Inflammatory macrophage (primary cell): ENCODE data around the gene ANO10.
"Not testable (repeated sequence)": the region's sequence is repeated elsewhere in the genome, so short reads cannot be mapped to it uniquely, and the experiment has no call there.

Experiments used
- DNase-seq, 2 donors: peaks; one replicate each; pipeline ENCODE4 v3.0.0-alpha.2; 2020 to 2022
- total RNA-seq, 18 experiments: gene quantifications; one replicate each; lab custom pipeline; 2026; ENCODE audit warnings: mixed read lengths in 6 of 18, inconsistent platforms in 2 of 18; lab: John Stamatoyannopoulos, UW

ANO10 gene
- 17.6 to 44.4 (median 33.9) reads per million in 18 experiments for total RNA-seq

- peak; percentile 100 for DNase-seq
Measured at GRCh38 chr3:43621656-43622432, at the start of gene ANO10. ANO10 (minus strand) TSS chr3:43622011; CDS start chr3:43605852, 16,159 bp downstream.

DNA sequence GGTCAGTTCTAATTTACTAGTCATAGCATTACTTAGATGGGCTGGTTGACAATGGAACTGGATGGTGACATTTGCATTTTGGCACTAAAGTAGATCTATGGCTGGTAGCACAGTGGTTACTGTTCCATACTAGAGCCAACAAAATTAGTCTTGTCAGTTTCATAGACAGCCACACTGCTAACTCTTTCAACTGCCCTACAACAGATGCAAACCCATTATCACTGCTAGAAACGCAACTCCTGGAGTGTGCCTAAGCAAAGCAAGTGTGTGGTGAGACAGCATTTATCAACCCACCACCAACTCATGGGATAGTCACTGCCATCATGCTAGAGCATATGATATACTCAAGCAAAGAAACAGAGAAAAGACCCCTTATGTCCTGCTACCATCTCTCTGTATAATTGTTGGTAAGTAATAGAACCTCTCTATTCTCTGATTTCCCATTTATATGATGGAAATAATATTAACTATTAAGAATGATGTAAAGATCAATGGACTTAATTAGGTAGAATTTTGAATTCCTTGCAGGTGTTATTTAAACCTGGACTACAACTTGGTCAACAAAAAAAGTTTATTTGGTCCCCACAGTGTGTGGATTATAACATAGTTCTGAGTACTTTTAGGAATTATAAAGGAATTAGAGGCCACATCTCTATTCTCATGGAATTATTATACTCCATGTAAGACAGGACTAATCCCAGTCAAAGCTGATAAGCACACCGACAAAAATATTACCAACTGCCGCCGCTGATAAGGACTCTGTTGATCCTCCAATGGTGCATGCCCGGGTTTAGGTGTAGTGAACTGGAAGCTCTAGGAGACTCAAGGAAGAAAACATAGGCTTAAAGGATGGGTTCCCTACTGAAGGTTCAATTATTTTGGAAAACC lies 49.1 kb upstream of the ANO10 start:
- no peak for DNase-seq

GRCh38 chr3:43665011-43665410 lies 43.2 kb upstream of the ANO10 start:
- not testable (repeated sequence) for DNase-seq

DNA sequence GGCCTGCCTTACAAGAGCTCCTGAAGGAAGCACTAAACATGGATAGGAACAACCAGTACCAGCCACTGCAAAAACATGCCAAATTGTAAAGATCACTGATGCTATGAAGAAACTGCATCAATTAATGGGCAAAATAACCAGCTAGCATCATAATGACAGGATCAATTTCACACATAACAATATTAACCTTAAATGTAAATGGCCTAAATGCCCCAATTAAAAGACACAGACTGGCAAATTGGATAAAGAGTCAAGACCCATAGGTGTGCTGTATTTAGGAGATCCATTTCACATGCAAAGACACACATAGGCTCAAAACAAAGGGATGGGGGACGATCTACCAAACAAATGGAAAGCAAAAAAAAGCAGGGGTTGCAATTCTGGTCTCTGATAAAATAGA lies 39.6 kb upstream of the ANO10 start:
- DNase-seq, result not testable (repeated sequence)

DNA sequence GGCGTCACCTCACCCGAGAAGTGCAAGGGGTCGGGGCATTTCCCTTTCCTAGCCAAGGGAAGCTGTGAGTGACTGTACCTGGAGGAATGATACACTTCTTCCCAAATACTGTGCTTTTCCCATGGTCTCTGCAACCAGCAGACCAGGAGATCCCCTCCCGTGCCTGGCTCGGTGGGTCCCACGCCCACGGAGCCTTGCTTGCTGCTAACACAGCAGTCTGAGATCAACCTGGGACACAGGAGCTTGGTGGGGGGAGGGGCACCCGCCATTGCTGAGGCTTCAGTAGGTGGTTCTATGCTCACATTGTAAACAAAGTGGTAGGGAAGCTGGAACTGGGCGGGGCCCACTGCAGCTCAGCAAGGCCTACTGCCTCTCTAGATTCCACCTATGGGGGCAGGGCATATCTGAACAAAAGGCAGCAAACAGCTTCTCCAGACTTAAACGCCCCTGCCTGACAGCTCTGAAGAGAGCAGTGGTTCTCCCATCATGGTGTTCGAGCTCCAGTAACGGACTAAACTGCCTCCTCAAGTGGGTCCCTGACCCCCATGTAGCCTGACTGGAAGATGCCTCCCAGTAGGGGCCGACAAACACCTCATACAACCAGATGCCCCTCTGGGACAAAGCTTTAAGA lies 37.6 kb upstream of the ANO10 start:
- DNase-seq, result no peak

DNA sequence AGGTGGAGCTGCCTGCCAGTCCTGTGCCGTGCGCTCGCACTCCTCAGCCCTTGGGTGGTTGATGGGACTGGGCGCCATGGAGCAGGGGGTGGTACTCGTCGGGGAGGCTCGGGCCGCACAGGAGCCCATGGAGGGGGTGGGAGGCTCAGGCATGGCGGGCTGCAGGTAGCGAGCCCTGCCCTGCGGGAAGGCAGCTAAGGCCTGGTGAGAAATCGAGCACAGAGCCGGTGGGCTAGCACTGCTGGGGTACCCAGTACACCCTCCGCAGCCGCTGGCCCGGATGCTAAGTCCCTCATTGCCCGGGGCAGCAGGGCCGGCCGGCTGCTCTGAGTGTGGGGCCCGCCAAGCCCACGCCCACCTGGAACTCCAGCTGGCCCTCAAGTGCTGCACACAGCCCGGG lies 34.6 kb upstream of the ANO10 start:
- not testable (repeated sequence) for DNase-seq

- DNase-seq, result no peak
Measured at GRCh38 chr3:43650345-43650744, 28.5 kb upstream of the ANO10 start.

DNA sequence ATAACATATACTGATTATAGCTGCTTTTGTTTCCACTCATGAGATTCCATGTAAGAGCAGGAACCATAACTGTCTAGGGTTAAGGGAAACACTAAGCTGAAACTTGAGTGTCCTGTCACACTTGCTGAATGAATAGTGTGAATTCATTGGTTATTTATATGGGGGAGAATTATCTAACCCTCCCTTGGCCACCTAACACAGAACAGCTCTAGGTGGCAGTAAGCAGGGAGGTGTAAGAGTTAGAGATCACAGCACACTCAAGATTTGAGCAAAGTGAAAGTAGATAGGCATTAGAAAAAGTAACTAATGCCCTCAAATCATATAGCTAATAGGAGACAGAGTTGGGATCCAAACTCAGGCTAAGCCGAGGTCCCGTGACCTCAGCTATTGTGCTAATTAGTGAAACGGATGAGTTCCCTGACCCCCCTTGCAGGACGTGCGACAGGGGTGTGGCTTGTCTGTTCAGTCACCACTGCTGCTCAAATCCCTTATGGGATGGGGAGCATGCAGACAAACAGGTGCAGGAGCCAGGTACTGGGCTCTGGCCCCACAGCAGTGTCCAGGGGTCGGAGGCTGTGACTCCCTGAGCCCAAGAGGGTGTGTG lies 27.7 kb upstream of the ANO10 start:
- no peak for DNase-seq

DNA sequence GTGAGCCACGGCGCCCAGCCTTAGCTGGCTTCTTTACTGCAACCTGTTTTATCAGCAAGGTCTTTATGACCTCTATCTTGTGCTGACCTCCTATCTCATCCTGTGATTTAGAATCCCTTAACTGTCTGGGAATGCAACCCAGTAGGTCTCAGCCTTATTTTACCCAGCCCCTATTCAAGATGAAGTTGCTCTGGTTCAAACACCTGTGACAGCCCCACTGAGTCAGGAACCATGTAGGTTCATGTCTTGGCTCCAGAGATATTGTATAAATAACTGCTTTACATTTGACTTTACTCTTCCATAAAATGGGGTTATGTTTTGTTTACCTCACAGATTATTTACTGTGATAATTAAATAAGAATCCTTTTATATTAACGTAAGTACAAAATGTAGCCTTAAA lies 27.1 kb upstream of the ANO10 start:
- no peak for DNase-seq

GRCh38 chr3:43647331-43648166 lies 25.7 kb upstream of the ANO10 start:
- no peak for DNase-seq

GRCh38 chr3:43644443-43644842 lies 22.6 kb upstream of the ANO10 start:
- no peak for DNase-seq

DNA sequence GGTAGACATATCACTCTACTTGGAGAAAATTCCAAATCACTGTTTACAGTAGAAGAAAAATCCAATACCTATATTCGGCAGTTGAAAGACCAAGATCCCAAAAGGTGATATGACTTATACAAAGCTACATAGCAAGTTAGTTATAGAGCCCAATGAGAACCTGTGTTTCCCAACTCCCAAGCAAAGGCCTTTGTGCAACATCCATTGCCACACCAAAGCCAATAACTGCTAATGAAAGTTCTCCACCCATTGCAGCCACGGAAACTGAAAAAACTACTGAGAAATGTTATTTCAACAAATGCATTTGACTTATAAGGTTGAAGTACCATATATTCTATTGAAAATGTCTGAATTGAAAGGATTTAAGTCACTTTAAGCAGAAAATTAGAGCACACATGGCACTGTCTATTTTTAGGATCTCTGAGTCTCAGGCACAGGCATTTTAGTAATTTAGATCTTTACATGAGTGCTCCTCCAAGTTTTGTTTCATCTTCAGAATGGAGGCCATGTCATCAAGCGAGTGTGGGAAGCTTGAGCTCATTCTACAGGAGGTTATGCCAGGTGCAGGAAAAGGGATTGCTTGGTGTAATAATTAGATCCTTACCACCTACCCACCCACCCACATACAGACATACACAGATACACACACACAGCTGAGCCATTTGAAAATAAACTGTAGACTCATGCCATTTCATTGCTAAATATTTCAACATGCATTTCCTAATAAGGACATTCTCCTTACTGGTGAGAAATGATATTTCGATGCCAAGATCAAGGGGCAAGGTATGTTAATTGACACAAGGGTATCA lies 19.7 kb upstream of the ANO10 start:
- DNase-seq, result peak; percentile 72 to 84

- DNase-seq, result no peak
Measured at GRCh38 chr3:43640681-43641080, 18.9 kb upstream of the ANO10 start.

DNA sequence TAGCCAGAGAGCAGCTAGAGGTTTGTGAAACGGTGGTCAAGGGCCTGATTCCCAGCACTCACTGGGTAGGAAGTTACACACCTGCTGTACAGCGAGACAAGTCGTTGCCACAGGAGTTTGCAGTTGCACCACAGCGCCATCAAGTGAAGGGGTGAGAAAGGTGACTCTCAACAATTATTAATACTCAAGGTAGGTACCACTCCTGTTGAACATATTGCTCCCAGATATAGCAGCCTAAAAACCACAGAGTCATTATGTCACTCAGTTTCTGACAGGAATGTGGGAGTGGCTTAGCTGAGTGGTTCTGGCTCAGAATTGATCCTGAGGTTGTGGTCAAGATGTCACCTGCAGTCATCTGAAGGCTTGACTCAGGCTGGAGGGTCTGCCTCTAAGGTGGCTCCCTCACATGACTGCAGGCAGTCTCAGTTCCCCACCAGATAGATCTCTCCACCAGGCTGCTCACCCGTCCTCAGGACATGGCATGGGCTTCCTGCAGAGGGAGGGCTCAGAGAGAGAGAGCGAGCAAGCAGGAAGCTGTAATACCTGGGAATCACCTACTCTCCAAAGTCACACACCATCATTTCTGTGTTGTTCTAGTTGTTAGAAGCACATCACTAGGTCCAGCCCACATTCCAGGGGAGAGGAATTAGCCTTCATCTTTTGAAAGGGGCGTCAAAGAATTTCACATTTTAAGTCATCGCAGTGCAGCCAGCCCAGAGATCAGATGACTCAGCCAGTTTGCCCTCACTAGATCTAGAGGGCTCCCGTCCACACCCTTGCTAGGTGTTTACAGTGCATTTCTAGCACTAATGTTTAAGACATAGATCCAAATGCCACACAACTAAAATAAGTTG lies 17.0 kb upstream of the ANO10 start:
- no peak for DNase-seq

DNA sequence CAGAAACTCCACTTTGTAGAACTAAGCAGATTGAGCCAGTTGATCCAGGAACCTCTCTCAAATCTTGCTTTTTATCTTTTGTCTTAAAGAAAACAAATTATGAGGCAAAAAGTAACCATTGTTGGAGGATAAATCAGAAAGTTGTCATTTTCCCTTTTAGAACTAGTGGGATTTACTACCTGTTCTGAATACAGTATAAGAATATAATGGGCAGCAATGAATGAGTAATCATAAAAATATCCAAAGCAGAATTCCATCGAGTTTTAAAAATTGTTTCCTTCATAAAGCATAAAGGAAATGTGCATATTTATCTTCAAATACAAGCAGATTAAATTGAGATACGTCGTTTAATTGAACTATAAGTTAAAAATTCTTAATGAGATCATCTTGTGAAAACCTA lies 15.9 kb upstream of the ANO10 start:
- DNase-seq, result no peak

- DNase-seq, result no peak
Measured at GRCh38 chr3:43632986-43633385, 11.2 kb upstream of the ANO10 start.

DNA sequence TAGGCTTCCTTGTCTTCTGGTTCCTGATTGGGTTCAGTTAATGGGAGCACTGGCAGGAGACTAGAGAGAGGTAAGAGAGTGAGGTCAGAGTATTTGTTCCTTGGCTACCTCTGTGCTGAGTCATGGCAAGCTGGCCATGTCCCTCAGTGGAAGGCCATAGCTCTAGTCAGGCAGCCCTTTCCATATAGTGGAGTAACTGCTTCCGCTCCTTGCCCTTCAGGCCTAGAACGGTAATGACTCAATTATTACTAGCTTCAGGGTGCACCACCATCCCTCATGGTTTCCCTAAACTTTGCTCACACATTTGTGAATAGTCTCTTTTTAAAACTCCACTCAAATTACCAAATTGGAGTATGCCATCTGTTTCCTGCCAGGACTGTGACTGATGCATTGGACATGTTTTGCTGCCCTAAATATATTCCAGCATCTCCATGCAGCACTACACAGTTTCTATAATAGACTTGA lies 10.5 kb upstream of the ANO10 start:
- no peak for DNase-seq

DNA sequence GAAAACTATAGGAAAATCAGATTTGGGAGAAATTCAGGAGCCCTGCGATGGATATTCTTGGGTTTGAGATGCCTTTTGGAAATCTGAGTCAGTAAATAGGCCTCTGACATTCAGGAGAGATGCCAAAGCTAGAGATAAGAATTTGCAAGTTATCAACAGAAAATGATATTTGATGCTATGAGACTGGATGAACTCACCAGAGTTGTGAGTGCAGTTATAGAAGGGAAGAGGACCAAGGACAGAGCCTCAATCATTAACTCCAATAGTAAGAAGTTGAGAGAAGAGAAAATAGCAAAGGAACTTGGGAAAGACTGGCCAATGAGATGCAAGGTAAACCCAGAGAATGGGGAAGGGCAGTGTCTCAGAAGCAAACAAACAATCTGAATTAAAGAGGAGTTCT lies 7.9 kb upstream of the ANO10 start:
- DNase-seq, result no peak

- DNase-seq, result no peak
Measured at GRCh38 chr3:43629257-43629656, 7.4 kb upstream of the ANO10 start.

DNA sequence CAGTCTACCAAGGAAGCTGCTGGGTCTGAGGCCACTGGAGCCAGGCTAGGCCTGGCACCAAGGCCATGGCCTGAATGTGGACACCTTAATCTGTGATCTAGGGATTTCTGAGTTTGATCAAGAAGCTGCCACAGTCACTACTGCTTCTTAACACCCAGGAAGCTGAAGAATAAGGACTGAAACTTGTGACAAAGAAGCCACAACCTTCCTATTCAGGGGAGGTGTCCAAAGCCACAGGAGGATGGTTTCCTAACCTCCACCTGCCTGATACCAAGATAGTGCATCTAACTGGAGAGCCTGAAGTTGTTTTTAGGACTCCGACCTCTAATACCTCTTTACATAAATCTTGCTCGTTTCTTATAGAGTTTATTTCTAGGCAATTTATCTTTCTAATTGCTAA lies 5.5 kb upstream of the ANO10 start:
- DNase-seq, result no peak
